NCI-H82 (cell line): Measurements from ENCODE around the gene PXDN.

Experiments used
- DNase-seq: peaks from one replicate; lab custom pipeline; 2025; lab: John Stamatoyannopoulos, UW

The PXDN gene

DNA sequence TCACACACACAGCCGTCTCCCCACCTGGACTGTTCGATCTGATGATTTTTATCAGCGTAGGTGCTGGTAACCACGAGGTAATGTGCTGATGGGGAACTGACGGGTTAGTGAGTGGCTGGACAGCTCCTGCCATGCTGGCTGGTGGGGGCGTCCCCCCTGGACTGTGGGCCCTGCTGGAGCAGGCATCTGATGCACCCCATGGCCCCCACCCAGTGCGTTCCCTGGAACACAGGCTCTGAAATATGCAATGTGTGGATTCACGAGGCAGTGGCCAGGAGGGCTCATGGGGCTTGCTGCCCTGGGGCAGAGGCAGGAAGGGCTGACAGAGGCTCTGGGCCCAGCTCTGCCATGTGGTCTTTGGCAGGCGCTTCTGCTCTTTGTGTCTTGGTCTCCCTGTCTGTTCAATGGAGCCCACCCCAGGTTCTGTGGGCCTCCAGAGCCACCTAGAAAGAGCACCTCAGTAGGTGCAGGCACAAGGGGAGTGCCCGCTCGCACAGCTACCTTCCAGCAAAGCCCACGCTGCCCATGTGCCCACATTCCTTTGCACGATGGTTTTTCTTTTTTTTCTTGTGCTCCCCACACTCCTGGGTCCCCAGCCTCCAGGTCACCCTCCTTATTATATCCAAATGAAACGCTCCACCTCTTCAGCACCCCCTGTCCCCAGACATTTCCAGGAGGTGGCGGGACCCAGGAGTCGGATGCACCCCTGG lies 10.3 kb upstream of the PXDN start:
- no peak for DNase-seq

- no peak for DNase-seq
Measured at GRCh38 chr2:1754046-1754445, 9.7 kb upstream of the PXDN start.

GRCh38 chr2:1752751-1753150 lies 8.4 kb upstream of the PXDN start:
- no peak for DNase-seq

- no peak for DNase-seq
Measured at GRCh38 chr2:1751767-1752725, 7.7 kb upstream of the PXDN start.

- DNase-seq: peak; percentile 72
Measured at GRCh38 chr2:1750933-1751766, 6.8 kb upstream of the PXDN start.

GRCh38 chr2:1750270-1750932 lies 6.1 kb upstream of the PXDN start:
- DNase-seq: no peak

DNA sequence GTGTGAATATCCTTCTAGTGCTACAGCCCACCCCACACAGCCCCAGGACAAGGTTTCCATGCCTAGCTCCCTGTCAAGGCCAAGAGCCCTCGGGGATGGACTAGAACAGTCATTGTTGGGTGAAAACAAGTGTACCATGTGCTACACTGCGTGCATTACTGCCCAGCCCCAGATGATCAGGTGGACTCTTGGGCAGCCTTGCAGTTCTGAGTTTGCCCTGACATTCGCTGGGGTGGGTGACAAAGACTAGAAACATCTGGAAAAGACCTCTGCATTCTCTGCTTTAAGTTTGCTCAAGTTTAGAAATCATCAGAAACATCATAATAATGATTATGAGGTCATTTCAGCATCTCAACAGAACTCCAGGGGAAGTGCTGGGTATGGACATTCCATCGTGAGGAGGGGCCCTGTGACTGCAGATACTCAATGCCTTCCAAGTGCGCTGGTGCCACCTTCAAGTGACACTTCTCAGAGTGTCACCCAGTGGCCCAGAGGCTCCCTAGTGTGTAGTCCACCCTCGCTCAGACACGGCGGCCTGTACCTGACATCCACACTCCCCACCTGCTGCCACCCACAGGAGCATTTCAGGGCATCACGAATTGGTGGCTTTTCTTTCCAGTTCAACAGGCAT lies 5.3 kb upstream of the PXDN start:
- no peak for DNase-seq

DNA sequence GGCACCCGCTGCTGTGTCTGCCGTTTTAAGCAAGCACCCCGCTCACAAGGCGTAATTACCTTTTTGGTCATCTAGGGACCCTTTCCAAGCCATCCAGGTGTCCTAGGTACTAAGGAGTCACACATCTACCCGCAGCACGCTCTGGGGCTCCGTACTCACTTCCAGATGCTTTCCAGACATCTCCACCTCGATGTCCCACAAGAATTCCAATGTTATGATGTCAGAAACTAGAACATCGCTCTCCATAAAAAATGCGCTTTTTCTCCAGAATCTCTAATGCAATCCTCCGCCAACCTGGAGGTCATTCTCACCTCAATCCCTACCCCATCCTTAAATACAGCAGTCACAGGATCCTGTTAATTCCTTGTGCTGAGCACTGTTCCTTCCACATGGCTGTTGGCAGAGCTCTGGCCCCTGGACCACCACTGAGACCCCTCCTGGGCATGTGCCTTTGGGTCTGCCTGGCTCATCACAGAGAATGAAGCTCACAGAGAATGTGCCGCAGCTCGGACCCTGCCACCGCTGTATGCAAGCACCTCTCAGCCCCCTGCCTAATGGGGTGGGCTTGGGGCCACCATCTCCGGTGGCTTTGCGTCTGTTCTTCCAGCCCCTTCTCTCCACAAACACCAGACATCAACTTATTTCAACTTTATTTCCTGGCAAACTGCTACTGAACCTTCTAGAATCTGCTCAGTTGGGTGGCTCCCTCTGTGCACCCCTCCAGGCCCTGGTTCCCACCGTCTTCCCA lies 4.6 kb upstream of the PXDN start:
- no peak for DNase-seq

DNA sequence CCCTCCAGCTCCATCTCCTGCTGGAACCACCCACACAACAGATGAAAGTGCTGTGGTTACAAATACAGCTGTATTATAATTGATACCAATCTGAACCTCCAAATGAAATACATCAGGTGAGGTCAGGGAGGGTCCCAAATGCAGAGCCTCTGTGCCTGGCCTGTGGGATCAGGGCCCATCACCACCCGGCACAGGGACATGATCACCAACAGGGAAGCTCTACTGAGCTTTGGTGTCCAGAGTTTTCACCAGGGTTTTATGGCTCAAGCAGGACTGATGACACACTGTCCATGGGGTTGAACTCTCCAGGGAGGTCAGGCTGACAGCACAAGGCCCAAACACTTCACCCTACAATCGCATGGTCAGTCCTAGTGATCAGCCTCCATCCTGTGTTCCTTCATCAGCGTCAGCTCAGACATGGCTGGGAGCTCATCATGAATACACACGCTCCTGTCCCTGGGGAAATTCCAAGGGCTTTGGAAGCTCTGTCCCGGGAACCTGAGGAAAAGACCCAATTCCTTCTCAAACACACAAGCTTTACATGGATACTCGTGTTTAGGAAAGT lies 3.9 kb upstream of the PXDN start:
- no peak for DNase-seq

- DNase-seq: no peak
Measured at GRCh38 chr2:1747065-1747941, 3.0 kb upstream of the PXDN start.

- no peak for DNase-seq
Measured at GRCh38 chr2:1746174-1747064, 2.1 kb upstream of the PXDN start.

- DNase-seq: no peak
Measured at GRCh38 chr2:1745171-1746023, 1.1 kb upstream of the PXDN start.

GRCh38 chr2:1744151-1744445 lies 217 bp downstream of the PXDN start:
- no peak for DNase-seq

GRCh38 chr2:1743396-1744150 lies 742 bp downstream of the PXDN start:
- DNase-seq: no peak

GRCh38 chr2:1742681-1743395 lies 1.5 kb downstream of the PXDN start:
- no peak for DNase-seq

GRCh38 chr2:1742301-1742680 lies 2.0 kb downstream of the PXDN start:
- DNase-seq: no peak
